ENCODE measurements around the gene C19orf73.
A peak's percentile ranks its signal among the peaks of the same experiment; 100 is the strongest.

Gene C19orf73

GRCh38 chr19:49097453-49098288 lies 21.3 kb downstream of the C19orf73 start:
- DNase-seq = peak; percentile 60

GRCh38 chr19:49094505-49095482 lies 24.1 kb downstream of the C19orf73 start:
- DNase-seq = no peak

- DNase-seq = no peak
Measured at GRCh38 chr19:49092686-49093085, 26.3 kb downstream of the C19orf73 start.

GRCh38 chr19:49091391-49092038 lies 27.4 kb downstream of the C19orf73 start:
- DNase-seq = no peak

- DNase-seq = no peak
Measured at GRCh38 chr19:49086296-49086695, 32.6 kb downstream of the C19orf73 start.

- no peak for DNase-seq
Measured at GRCh38 chr19:49085868-49086232, 33.1 kb downstream of the C19orf73 start.

GRCh38 chr19:49085020-49085867 lies 33.7 kb downstream of the C19orf73 start, which contains the start of gene SNRNP70:
Gene SNRNP70 (plus strand): TSS chr19:49085451. CDS start chr19:49086415, 964 bp downstream.
- DNase-seq = peak; percentile 100

- no peak for DNase-seq
Measured at GRCh38 chr19:49084206-49085019, 34.5 kb downstream of the C19orf73 start.

- DNase-seq = no peak
Measured at GRCh38 chr19:49081273-49081672, 37.7 kb downstream of the C19orf73 start.

GRCh38 chr19:49080392-49080791 lies 38.6 kb downstream of the C19orf73 start:
- DNase-seq = no peak

GRCh38 chr19:49074869-49075268 lies 44.1 kb downstream of the C19orf73 start:
- peak; percentile 35 for DNase-seq

GRCh38 chr19:49073514-49074378 lies 45.2 kb downstream of the C19orf73 start:
- DNase-seq = peak; percentile 33

- DNase-seq = no peak
Measured at GRCh38 chr19:49071860-49072547, 46.9 kb downstream of the C19orf73 start.

- DNase-seq = no peak
Measured at GRCh38 chr19:49070416-49070815, 48.5 kb downstream of the C19orf73 start.

- DNase-seq = no peak
Measured at GRCh38 chr19:49069026-49069425, 49.9 kb downstream of the C19orf73 start.
